HEK293 (cell line): ENCODE results near the gene ABI3BP.

Experiments
- ZFP37 ChIP-seq: fragments of 450-650 bp; formaldehyde crosslinking; IDR thresholded peaks from 2 replicates; pipeline ENCODE4 v1.5.1; 2016; ENCODE audit warnings: missing biosample characterization, missing genetic modification characterization
- ZNF785 ChIP-seq: fragments of 450-650 bp; formaldehyde crosslinking; IDR thresholded peaks from 2 replicates; pipeline ENCODE4 v1.5.1; 2016; ENCODE audit warnings: missing biosample characterization, missing genetic modification characterization

GRCh38 chr3:100900671-100901335 is 92.4 kb downstream of the ABI3BP start:
- TF ChIP-seq ZNF785 (tag by site-specific recombination) (no peak), ZFP37 (tag by site-specific recombination) (no peak)
